HepG2 (cell line): ENCODE results near the gene NAT14. TPM values are rescaled to one million over a fixed set of nuclear protein-coding genes. Genes with fewer than 3 reads are reported as not detected.

Experiments
- DMAP1 ChIP-seq: IDR thresholded peaks from 2 replicates; pipeline ENCODE4 v1.6.1; 2016
- HCFC1 ChIP-seq: fragments of 150-350 bp; IDR thresholded peaks from 2 replicates; pipeline ENCODE4 v1.6.1; 2014; ENCODE audit warnings: low read depth, low read length
- HIC2 ChIP-seq: sonication (generic); formaldehyde crosslinking; IDR thresholded peaks from 2 replicates; pipeline ENCODE4 v1.9.0; 2022; ENCODE audit warnings: low read depth, missing genetic modification reagents
- IRX3 ChIP-seq: sonication (generic); formaldehyde crosslinking; IDR thresholded peaks from 2 replicates; pipeline ENCODE4 v1.8.1; 2023; ENCODE audit warnings: mild to moderate bottlenecking, low read depth, missing genetic modification reagents, borderline replicate concordance
- MATR3 ChIP-seq: sonication (generic); formaldehyde crosslinking; IDR thresholded peaks from 2 replicates; pipeline ENCODE4 v1.4.0; 2020; ENCODE audit warnings: missing genetic modification reagents
- NCOA2 ChIP-seq: sonication (generic); formaldehyde crosslinking; IDR thresholded peaks from 2 replicates; pipeline ENCODE4 v1.8.0; 2022; ENCODE audit warnings: inconsistent platforms
- NPAS2 ChIP-seq: sonication (generic); formaldehyde crosslinking; IDR thresholded peaks from 2 replicates; pipeline ENCODE4 v1.8.0; 2022; ENCODE audit warnings: mild to moderate bottlenecking, missing genetic modification reagents, borderline replicate concordance
- PAWR ChIP-seq: sonication (generic); formaldehyde crosslinking; IDR thresholded peaks from 2 replicates; pipeline ENCODE4 v1.4.0; 2020; ENCODE audit warnings: missing genetic modification reagents, mild to moderate bottlenecking, borderline replicate concordance
- POLR2A ChIP-seq, 2 experiments: IDR thresholded peaks; 2 replicates each; pipeline ENCODE4 v1.6.1; 2011; ENCODE audit warnings: low read depth in 2 of 2, low read length in 2 of 2, mild to moderate bottlenecking in 1 of 2, moderate library complexity in 1 of 2; ENCODE audit not compliant: insufficient read depth in 1 of 2
- PTBP1 ChIP-seq: fragments of 200-400 bp; formaldehyde crosslinking; IDR thresholded peaks from 2 replicates; pipeline ENCODE4 v1.6.1; 2018; ENCODE audit warnings: low read length, low read depth; ENCODE audit not compliant: poor library complexity, severe bottlenecking
- RBAK ChIP-seq: sonication (generic); formaldehyde crosslinking; IDR thresholded peaks from 2 replicates; pipeline ENCODE4 v1.5.1; 2020; ENCODE audit warnings: mild to moderate bottlenecking, missing genetic modification reagents
- REPIN1 ChIP-seq: sonication (generic); formaldehyde crosslinking; IDR thresholded peaks from 2 replicates; pipeline ENCODE4 v1.8.0; 2022; ENCODE audit warnings: missing genetic modification reagents, low read depth, mild to moderate bottlenecking, borderline replicate concordance
- RFX1 ChIP-seq: fragments of 450-650 bp; IDR thresholded peaks from 2 replicates; pipeline ENCODE4 v1.6.1; 2017
- SIN3B ChIP-seq: fragments of 150-350 bp; IDR thresholded peaks from 2 replicates; pipeline ENCODE4 v1.6.1; 2014; ENCODE audit warnings: low read length
- SNAPC4 ChIP-seq: sonication (generic); formaldehyde crosslinking; IDR thresholded peaks from 2 replicates; pipeline ENCODE4 v1.4.0; 2020; ENCODE audit warnings: mild to moderate bottlenecking, missing genetic modification reagents
- TBX3 ChIP-seq: fragments of 450-650 bp; IDR thresholded peaks from 2 replicates; pipeline ENCODE4 v1.6.1; 2017; ENCODE audit warnings: antibody characterized with exemption, mild to moderate bottlenecking, inconsistent platforms, borderline replicate concordance
- ZNF225 ChIP-seq: sonication (generic); formaldehyde crosslinking; IDR thresholded peaks from 2 replicates; pipeline ENCODE4 v1.4.0; 2020; ENCODE audit warnings: mild to moderate bottlenecking, missing genetic modification reagents
- ZNF704 ChIP-seq: sonication (generic); formaldehyde crosslinking; IDR thresholded peaks from 2 replicates; pipeline ENCODE4 v1.8.1; 2023; ENCODE audit warnings: mild to moderate bottlenecking, inconsistent platforms, moderate library complexity, missing genetic modification reagents, borderline replicate concordance
- ZNF850 ChIP-seq: sonication (generic); formaldehyde crosslinking; conservative IDR thresholded peaks from 2 replicates; pipeline ENCODE4 v1.9.0; 2021; ENCODE audit warnings: mild to moderate bottlenecking, missing genetic modification reagents
- polyA plus RNA-seq, 8 experiments: library from polyadenylated mRNA; depleted of rRNA in 3 of 8; stranded (reverse) in 7 of 8; unstranded in 1 of 8; fragments of >200 nt; fragmentation: Illumina TruSeq in 4 of 8; extraction: Trizol in 4 of 8; gene quantifications; 2 replicates each; pipeline versions ENCODE4 v1.2.1 to v1.2.3, GENCODE V29; 2011 to 2016; ENCODE audit warnings: low read depth in 4 of 8, missing spikeins in 1 of 8, mixed read lengths in 1 of 8; ENCODE audit not compliant: insufficient read depth in 1 of 8
- total RNA-seq, 5 experiments: library from RNA; depleted of rRNA; stranded (reverse); fragments of >200 nt; fragmentation: Illumina TruSeq; extraction: Trizol; gene quantifications; 2 replicates each; pipeline ENCODE4 v1.2.3, GENCODE V29; 2016; ENCODE audit warnings: low read depth in 1 of 5
- TF ChIP-seq, protein P1 (sequence below): sonication (generic); formaldehyde crosslinking; IDR thresholded peaks from 2 replicates; pipeline ENCODE4 v1.4.0; 2020; ENCODE audit warnings: mild to moderate bottlenecking, low read depth, missing genetic modification reagents

The NAT14 gene
- total and polyA plus RNA-seq, 2 of the 13 experiments (the other 11 are each of a cell fraction or from before 2014, with no cell fraction given): 20.7 to 22.3 TPM

GRCh38 chr19:55467236-55468053, 17.5 kb upstream of the NAT14 start (continued):
- no peak for TF ChIP-seq SNAPC4 (CRISPR knock-in tag)
- no peak for TF ChIP-seq RFX1
- TF ChIP-seq MATR3 (CRISPR knock-in tag): no peak
- TF ChIP-seq, protein P1, sequence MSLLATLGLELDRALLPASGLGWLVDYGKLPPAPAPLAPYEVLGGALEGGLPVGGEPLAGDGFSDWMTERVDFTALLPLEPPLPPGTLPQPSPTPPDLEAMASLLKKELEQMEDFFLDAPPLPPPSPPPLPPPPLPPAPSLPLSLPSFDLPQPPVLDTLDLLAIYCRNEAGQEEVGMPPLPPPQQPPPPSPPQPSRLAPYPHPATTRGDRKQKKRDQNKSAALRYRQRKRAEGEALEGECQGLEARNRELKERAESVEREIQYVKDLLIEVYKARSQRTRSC (CRISPR knock-in tag): no peak
- TF ChIP-seq HIC2 (CRISPR knock-in tag): no peak
- peak; percentile 58; the same call in 1 of the 2 replicates for TF ChIP-seq DMAP1 (CRISPR knock-in tag)
- TF ChIP-seq PAWR (CRISPR knock-in tag): no peak
- no peak for TF ChIP-seq NPAS2 (CRISPR knock-in tag)
- no peak for TF ChIP-seq ZNF850 (CRISPR knock-in tag)
- TF ChIP-seq IRX3 (CRISPR knock-in tag): peak; percentile 62; the same call in 1 of the 2 replicates
- TF ChIP-seq PTBP1: no peak
- no peak for TF ChIP-seq ZNF225
- TF ChIP-seq RBAK (CRISPR knock-in tag): no peak
- peak; percentile 53; the same call in 1 of the 2 replicates for TF ChIP-seq REPIN1
- TF ChIP-seq NCOA2 (CRISPR knock-in tag): 0 out of 2 replicates have a peak, but pooled peaks have one; percentile 16
- no peak for TF ChIP-seq TBX3
- no peak for TF ChIP-seq POLR2A (IDR thresholded peaks at IDR 0.05; ENCODE audit: insufficient read depth in 1 of 2, low read depth in 2 of 2, low read length in 2 of 2)
- TF ChIP-seq SIN3B: no peak
- no peak for TF ChIP-seq ZNF704
- TF ChIP-seq HCFC1: no peak
